ENCODE results near the gene OR5D13. TPM values are rescaled to one million over a fixed set of nuclear protein-coding genes. Genes with fewer than 3 reads are reported as not detected.

The OR5D13 gene
- total RNA-seq, result not detected

DNA sequence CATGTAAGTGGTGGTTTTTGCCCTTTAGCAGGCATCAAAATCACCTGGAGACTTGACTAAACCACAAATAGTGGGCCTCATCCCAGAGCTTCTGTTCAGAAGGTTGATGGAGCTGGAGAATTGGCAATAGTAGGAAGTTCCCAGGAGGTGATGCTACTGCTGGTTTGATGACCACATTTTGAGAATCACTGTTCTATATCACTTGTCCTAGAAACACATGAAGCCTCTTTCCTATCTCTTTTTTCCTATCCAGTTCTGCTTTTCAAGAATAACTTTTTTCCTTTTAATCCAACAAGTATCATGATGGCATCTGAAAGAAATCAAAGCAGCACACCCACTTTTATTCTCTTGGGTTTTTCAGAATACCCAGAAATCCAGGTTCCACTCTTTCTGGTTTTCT, at the start of gene OR5D13:
Gene OR5D13, plus strand, starts transcription at position 301 of the 400 bp plus-strand sequence. Its CDS starts 0 bp downstream, at position 301.

DNA sequence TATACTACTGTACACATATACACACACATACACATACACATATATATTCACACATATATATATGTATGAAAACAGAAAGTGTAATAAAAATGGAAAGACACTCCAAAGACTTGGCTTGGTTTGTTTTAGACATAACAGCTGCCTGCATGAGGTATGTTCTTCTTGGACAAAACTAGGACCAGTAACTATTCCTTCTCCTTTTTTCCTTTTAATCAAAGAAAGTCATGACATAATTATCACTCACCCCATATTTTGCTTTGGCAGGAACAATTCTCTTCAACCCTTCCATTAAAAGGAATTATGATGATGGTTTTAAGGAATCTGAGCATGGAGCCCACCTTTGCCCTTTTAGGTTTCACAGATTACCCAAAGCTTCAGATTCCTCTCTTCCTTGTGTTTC, 22.0 kb downstream of the OR5D13 start, which contains the start of gene OR5D14:
Gene OR5D14, plus strand, starts transcription at position 301 of the 400 bp plus-strand sequence. Its CDS starts 0 bp downstream, at position 301.

DNA sequence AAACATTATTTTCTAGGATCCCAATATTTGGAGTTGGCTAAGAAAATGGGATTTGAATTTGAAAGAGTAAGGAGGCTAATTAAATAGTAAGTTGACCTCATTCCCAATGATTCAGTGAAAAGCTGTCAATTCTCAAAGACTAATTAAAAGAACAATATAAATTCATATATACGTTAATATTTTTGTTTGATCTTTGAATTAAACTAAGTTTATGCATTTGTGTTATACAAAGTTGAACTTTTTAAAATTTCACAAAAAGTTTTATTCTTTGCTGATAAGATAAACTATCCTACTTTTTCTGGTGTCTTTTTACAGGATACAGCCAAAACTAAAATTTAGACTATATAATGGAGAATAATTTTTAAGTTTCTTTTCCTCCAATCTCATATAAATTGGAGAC, 37.8 kb downstream of the OR5D13 start, which contains the start of gene OR5L1:
Gene OR5L1, plus strand, starts transcription at position 301 of the 400 bp plus-strand sequence. CDS start 100 bp downstream, outside the sequence.

GRCh38 chr11:55819330-55819729, 46.1 kb downstream of the OR5D13 start, which contains the start of gene OR5D18:
TSS of gene OR5D18 (plus strand) at chr11:55819630. CDS start at chr11:55819630, 0 bp downstream.

Other genes starting within 250 kb of the OR5D13 start
- not detected for gene OR4C15, start 219.0 kb upstream of the OR5D13 start, total RNA-seq
- gene OR4C16, start 201.3 kb upstream of the OR5D13 start, total RNA-seq, result not detected
- gene OR4C11, start 165.8 kb upstream of the OR5D13 start, total RNA-seq, result not detected
- gene OR4P4, start 138.3 kb upstream of the OR5D13 start, total RNA-seq, result not detected
- not detected for gene OR4S2, start 125.1 kb upstream of the OR5D13 start, total RNA-seq
- gene OR4C6, start 111.2 kb upstream of the OR5D13 start, total RNA-seq, result not detected
- not detected for gene OR5D14, start 22.1 kb downstream of the OR5D13 start, total RNA-seq
- not detected for gene OR5L1, start 37.9 kb downstream of the OR5D13 start, total RNA-seq
- gene OR5D18, start 46.2 kb downstream of the OR5D13 start, total RNA-seq, result not detected
- gene OR5L2, start 53.8 kb downstream of the OR5D13 start, total RNA-seq, result not detected
- gene OR5D16, start 65.3 kb downstream of the OR5D13 start, total RNA-seq, result not detected
- gene TRIM51, start 109.9 kb downstream of the OR5D13 start, total RNA-seq, result not detected
- gene OR5W2, start 141.1 kb downstream of the OR5D13 start, total RNA-seq, result not detected
- not detected for gene OR5I1, start 163.0 kb downstream of the OR5D13 start, total RNA-seq
- not detected for gene OR10AG1, start 196.5 kb downstream of the OR5D13 start, total RNA-seq
- not detected for gene OR5F1, start 221.2 kb downstream of the OR5D13 start, total RNA-seq